Measurements from ENCODE around the gene ATP6V0B. TPM values are rescaled to one million over a fixed set of nuclear protein-coding genes. Genes with fewer than 3 reads are reported as not detected.

The ATP6V0B gene
- total and polyA plus RNA-seq, 9 of the 15 experiments (the other 6 are each of a cell fraction or from before 2014, with no cell fraction given): 137 to 328 (median 220) TPM

DNA sequence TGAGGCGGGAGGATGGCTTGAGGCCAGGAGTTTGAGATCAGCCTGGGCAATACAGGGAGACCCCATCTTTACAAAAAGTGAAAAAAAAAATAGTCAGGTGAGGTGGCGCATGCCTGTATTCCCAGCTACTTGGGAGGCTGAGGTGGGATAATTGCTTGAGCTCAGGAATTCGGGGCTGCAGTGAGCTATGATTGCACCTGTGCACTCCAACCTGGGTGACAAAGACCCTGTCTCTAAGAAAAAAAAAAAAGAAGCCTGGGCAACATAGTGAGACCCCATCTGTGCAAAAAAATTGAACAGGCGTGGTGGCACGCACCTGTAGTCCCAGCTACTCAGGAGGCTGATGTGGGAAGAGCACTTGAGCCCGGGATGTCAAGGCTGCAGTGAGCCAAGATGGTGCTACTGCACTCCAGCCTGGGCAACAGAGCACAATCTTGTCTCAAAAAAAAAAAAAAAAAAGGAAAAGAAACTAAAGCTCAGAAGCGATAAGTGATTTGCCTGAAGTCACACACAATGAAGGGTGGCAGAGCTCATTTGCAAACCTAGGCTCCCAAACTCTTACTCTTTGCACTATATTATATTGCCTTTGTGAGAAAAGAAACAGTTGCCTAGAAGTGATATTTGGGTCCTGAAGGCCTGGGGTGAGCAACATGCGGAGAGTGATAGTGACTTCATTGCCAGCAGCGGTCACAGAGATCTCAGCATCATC is 18.6 kb downstream of the ATP6V0B start:
- CTCF ChIA-PET (ENCODE audit: low intra/inter-chr PET ratio): interaction anchor here (2.1 kb wide), 1 partner anchor 55 kb away, joined by 9 read pairs; no protein-coding TSS in a partner anchor
- H3K27me3 ChIP-seq (ENCODE audit: control insufficient read depth in 2 of 2, insufficient read depth in 2 of 2, low read length in 2 of 2): no peaks in the 10 kb centered on the region
- no TSS peak for BruUV-seq (replicated peaks)
- H4K20me1 ChIP-seq (replicated peaks; ENCODE audit: control insufficient read depth, insufficient read depth, low read length): no peaks in the 10 kb centered on the region
- H3K27ac ChIP-seq (ENCODE audit: extremely low read depth, low read depth, low read length): no peak overlapping the region
- no peaks in the 10 kb centered on the region for H3K36me3 ChIP-seq (ENCODE audit: control insufficient read depth, insufficient read depth, low read length)
- POLR2A ChIA-PET: interaction anchor here (0.6 to 1.9 kb wide), 8 partner anchors 12 to 256 kb away, joined by 3 to 7 read pairs (median 4); no protein-coding TSS in a partner anchor
- no peak overlapping the region for H2AFZ ChIP-seq (ENCODE audit: low read depth, low read length)
- in situ Hi-C loops (cut with MboI) (no loop called here), intact Hi-C loops (cut with micrococcal nuclease) (loop anchor here (5.0 to 10.0 kb wide), 2 partner anchors 231 to 301 kb away; no protein-coding TSS in a partner anchor)
- H3K79me2 ChIP-seq (ENCODE audit: control insufficient read depth, insufficient read depth, low read length): no peaks in the 10 kb centered on the region
- no peak overlapping the region for H3K4me3 ChIP-seq
- no peaks in the 10 kb centered on the region for H3K9me3 ChIP-seq (replicated peaks; ENCODE audit: control insufficient read depth, insufficient read depth, low read depth, low read length)
- peaks cover 15 to 61% of the 10 kb centered on the region in 2 experiments; a peak in 4 of 5 replicates for H3K4me1 ChIP-seq (replicated peaks in 1 of 2; ENCODE audit: control insufficient read depth in 2 of 2, insufficient read depth in 2 of 2, low read length in 2 of 2)
- peak; percentile 77 for TF ChIP-seq ZNF121 (CRISPR knock-in tag; conservative IDR thresholded peaks at IDR 0.05)
- TF ChIP-seq, protein P1, sequence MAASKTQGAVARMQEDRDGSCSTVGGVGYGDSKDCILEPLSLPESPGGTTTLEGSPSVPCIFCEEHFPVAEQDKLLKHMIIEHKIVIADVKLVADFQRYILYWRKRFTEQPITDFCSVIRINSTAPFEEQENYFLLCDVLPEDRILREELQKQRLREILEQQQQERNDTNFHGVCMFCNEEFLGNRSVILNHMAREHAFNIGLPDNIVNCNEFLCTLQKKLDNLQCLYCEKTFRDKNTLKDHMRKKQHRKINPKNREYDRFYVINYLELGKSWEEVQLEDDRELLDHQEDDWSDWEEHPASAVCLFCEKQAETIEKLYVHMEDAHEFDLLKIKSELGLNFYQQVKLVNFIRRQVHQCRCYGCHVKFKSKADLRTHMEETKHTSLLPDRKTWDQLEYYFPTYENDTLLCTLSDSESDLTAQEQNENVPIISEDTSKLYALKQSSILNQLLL (CRISPR knock-in tag; IDR thresholded peaks at IDR 0.05; ENCODE audit: borderline replicate concordance): no peak
- no peak for TF ChIP-seq ZNF764 (CRISPR knock-in tag; IDR thresholded peaks at IDR 0.05; ENCODE audit: low read depth)
- no peak for TF ChIP-seq SMAD4 (CRISPR knock-in tag; conservative IDR thresholded peaks at IDR 0.05)
- no peak for DNase-seq (ENCODE audit: extremely low read depth in 1 of 4, low spot score in 3 of 4)
- 76% methylated on average over 9 of the region's 9 CpGs for WGBS (ENCODE audit: insufficient coverage, low coverage, missing lambda C conversion rate)
- FAIRE-seq: no peak
- no peak overlapping the region for H3K9ac ChIP-seq (ENCODE audit: insufficient read depth in 1 of 2, low read depth in 2 of 2, low read length in 2 of 2)
- H3K9me1 ChIP-seq (ENCODE audit: control insufficient read depth, insufficient read depth, low read length): peaks cover 5% of the 10 kb centered on the region
- ATAC-seq: no peak
- H3K4me2 ChIP-seq (ENCODE audit: insufficient read depth, low read length): no peak overlapping the region

Measured in K562 (cell line).